Breast epithelium (tissue), 4 donors: ENCODE data around the gene MAML3. TPM values are rescaled to one million over a fixed set of nuclear protein-coding genes. Genes with fewer than 3 reads are reported as not detected.

Experiments used
- DNase-seq, 2 donors: peaks; one replicate each; pipeline ENCODE4 v3.0.0-alpha.2; 2019; ENCODE audit warnings: low spot score in 2 of 2
- H3K27ac ChIP-seq, 2 donors: fragments of 200-600 bp; sonication (generic) in 1 of 2; one replicate each; pipeline ENCODE4 v1.5.1; 2016 to 2019; ENCODE audit warnings: mild to moderate bottlenecking in 1 of 2
- H3K27me3 ChIP-seq, 2 donors: fragments of 200-600 bp; sonication (generic) in 1 of 2; one replicate each; pipeline versions ENCODE4 v1.5.1 to v1.6.0; 2017 to 2019; ENCODE audit warnings: control low read depth in 1 of 2, mild to moderate bottlenecking in 1 of 2
- H3K36me3 ChIP-seq: fragments of 200-600 bp; one replicate; pipeline ENCODE4 v1.5.1; 2019
- H3K4me1 ChIP-seq, 2 donors: fragments of 200-600 bp; sonication (generic); one replicate each; pipeline ENCODE4 v1.5.1; 2016 to 2019; ENCODE audit warnings: control low read depth in 1 of 2
- H3K4me3 ChIP-seq, 3 donors: fragments of 200-600 bp; sonication (generic); 1 replicate in 2 of 3; 2 replicates in 1 of 3; pipeline ENCODE4 v1.5.1; 2016 to 2019; ENCODE audit warnings: mild to moderate bottlenecking in 3 of 3, moderate library complexity in 2 of 3
- H3K9me3 ChIP-seq, 2 donors: fragments of 200-600 bp; sonication (generic) in 1 of 2; one replicate each; pipeline ENCODE4 v1.5.1; 2016 to 2019; ENCODE audit warnings: control low read depth in 1 of 2
- POLR2A ChIP-seq: fragments of 450-650 bp; IDR thresholded peaks from one replicate; pipeline ENCODE4 v1.6.1; 2016; ENCODE audit warnings: antibody characterized with exemption, mild to moderate bottlenecking, moderate library complexity
- POLR2AphosphoS5 ChIP-seq, 3 donors: sonication (generic); formaldehyde crosslinking; IDR thresholded peaks; one replicate each; pipeline ENCODE4 v1.6.1; 2017; ENCODE audit warnings: antibody characterized with exemption in 3 of 3
- intact Hi-C: fragments of 100-400 bp; cut with DNase I; formaldehyde crosslinking; loops from one replicate; pipeline ENCODE4 v1.15.1; 2023; ENCODE audit warnings: low total_unique reads
- total RNA-seq, 3 donors: library from RNA; depleted of rRNA; stranded (reverse); fragments of >200 nt; gene quantifications; one replicate each; pipeline ENCODE4 v1.1.0, GENCODE V29; 2016
- TF ChIP-seq, protein P1 (sequence below), 3 donors: fragments of 450-650 bp; IDR thresholded peaks; one replicate each; pipeline ENCODE4 v1.5.1; 2016 to 2017; ENCODE audit warnings: antibody characterized with exemption in 3 of 3, mild to moderate bottlenecking in 3 of 3, moderate library complexity in 3 of 3

Gene MAML3
- total RNA-seq, 3 donors from 2014 or later: 5.0 to 16.8 (median 11.1) TPM

DNA sequence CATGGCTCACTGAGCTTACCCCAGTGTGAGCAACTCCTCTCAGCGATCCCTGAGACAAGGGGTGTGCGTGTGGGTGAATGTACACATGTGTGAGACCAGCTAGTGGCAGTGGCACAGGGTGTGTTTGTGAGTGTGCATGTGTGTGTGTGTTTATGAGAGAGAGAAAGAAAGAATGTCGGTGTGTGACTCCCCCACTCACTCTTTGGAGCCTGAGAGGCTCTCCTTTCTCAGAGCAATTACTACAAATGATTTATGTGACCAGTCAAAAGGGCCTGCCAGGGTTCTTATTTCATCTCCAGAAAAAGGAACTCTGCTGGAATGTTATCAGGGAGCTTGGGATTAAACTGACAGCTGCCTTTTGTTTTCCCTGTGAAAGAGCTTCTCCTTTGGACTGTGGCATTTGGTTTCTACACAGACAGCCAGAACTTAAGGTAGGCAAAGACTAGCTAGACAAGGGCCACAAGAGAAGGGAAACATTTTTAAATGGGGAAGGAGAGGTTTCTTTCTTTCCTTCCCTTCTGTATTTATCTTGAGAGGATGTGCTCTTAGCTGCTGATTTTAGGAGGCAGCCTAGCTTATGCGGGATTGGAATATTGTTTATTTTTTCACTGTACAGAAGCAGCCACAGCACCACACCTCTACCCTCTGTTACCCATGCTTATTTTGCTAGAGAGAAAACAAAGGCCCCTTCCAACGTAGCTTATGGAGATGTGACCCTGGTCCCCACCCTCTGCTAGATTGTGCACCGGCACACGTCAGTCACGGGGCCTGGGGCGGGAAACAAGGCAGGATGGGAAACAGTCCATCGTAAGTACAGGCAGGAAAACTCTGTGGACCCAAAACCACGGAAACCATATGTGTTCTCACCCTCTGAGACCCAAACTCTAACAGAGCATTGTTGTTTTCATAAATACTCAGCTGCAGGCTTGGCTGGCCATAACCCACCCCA, 344.9 kb downstream of the MAML3 start:
- Histone ChIP-seq H3K36me3 (no peaks in the 10 kb centered on the region), H3K9me3 (peaks cover 0 to 9% of the 10 kb centered on the region in 2 donors), H3K4me3 (no peak overlapping the region), H3K4me1 (no peaks in the 10 kb centered on the region), H3K27me3 (no peaks in the 10 kb centered on the region), H3K27ac (peak overlapping the region in 1 of 2 donors; percentile 46)
- DNase-seq: no peak
- intact Hi-C loops: no loop called here
- TF ChIP-seq POLR2A: no peak
- TF ChIP-seq, protein P1, sequence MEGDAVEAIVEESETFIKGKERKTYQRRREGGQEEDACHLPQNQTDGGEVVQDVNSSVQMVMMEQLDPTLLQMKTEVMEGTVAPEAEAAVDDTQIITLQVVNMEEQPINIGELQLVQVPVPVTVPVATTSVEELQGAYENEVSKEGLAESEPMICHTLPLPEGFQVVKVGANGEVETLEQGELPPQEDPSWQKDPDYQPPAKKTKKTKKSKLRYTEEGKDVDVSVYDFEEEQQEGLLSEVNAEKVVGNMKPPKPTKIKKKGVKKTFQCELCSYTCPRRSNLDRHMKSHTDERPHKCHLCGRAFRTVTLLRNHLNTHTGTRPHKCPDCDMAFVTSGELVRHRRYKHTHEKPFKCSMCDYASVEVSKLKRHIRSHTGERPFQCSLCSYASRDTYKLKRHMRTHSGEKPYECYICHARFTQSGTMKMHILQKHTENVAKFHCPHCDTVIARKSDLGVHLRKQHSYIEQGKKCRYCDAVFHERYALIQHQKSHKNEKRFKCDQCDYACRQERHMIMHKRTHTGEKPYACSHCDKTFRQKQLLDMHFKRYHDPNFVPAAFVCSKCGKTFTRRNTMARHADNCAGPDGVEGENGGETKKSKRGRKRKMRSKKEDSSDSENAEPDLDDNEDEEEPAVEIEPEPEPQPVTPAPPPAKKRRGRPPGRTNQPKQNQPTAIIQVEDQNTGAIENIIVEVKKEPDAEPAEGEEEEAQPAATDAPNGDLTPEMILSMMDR (IDR thresholded peaks at IDR 0.05): no peak
- no peak for TF ChIP-seq POLR2AphosphoS5 (IDR thresholded peaks at IDR 0.05)

GRCh38 chr4:139808381-139808807, 345.6 kb downstream of the MAML3 start:
- H3K27me3 ChIP-seq: no peaks in the 10 kb centered on the region
- TF ChIP-seq, protein P1 (IDR thresholded peaks at IDR 0.05): no peak
- TF ChIP-seq POLR2AphosphoS5 (IDR thresholded peaks at IDR 0.05) (no peak), POLR2A (no peak)
- H3K27ac ChIP-seq: peak overlapping the region in 1 of 2 donors; percentile 46
- DNase-seq: no peak
- no peak overlapping the region for H3K4me3 ChIP-seq
- H3K9me3 ChIP-seq: peaks cover 0 to 9% of the 10 kb centered on the region in 2 donors
- no peaks in the 10 kb centered on the region for H3K36me3 ChIP-seq
- no peaks in the 10 kb centered on the region for H3K4me1 ChIP-seq
- intact Hi-C loops: no loop called here

GRCh38 chr4:139807483-139807882, 346.5 kb downstream of the MAML3 start:
- Histone ChIP-seq H3K36me3 (no peaks in the 10 kb centered on the region), H3K4me3 (no peak overlapping the region), H3K27me3 (no peaks in the 10 kb centered on the region), H3K27ac (no peak overlapping the region), H3K9me3 (peaks cover 0 to 9% of the 10 kb centered on the region in 2 donors), H3K4me1 (no peaks in the 10 kb centered on the region)
- intact Hi-C loops: no loop called here
- DNase-seq: no peak
- TF ChIP-seq POLR2AphosphoS5 (IDR thresholded peaks at IDR 0.05) (no peak), POLR2A (no peak)
- TF ChIP-seq, protein P1 (IDR thresholded peaks at IDR 0.05): no peak

- H3K27ac ChIP-seq: no peak overlapping the region
- peaks cover 0 to 9% of the 10 kb centered on the region in 2 donors for H3K9me3 ChIP-seq
- no peaks in the 10 kb centered on the region for H3K36me3 ChIP-seq
- DNase-seq: no peak
- H3K27me3 ChIP-seq: no peaks in the 10 kb centered on the region
- H3K4me3 ChIP-seq: no peak overlapping the region
- TF ChIP-seq, protein P1 (IDR thresholded peaks at IDR 0.05): no peak
- TF ChIP-seq POLR2A (no peak), POLR2AphosphoS5 (IDR thresholded peaks at IDR 0.05) (no peak)
- H3K4me1 ChIP-seq: no peaks in the 10 kb centered on the region
- intact Hi-C loops: no loop called here
Measured at GRCh38 chr4:139806929-139807328, 347.1 kb downstream of the MAML3 start.

DNA sequence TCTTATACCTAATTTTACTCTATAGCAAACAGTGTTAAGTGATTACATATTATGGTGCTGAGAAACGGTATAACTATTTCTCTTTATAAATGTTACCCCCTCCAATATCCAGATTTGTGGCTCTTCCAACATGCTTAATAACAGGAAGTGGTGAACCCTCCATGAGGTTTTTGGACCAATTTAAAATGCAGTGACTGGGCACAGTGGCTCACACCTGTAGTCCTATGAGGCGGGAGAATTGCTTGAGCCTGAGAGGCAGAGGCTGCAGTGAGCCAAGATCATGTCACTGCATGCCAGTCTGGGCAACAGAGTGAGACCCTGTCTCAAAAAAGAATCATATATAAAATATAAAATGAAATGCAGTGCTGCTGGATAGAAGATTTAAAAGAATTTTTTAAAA, 351.1 kb downstream of the MAML3 start:
- H3K4me3 ChIP-seq: no peak overlapping the region
- no peaks in the 10 kb centered on the region for H3K9me3 ChIP-seq
- no peak for DNase-seq
- no peaks in the 10 kb centered on the region for H3K27me3 ChIP-seq
- H3K4me1 ChIP-seq: no peaks in the 10 kb centered on the region
- H3K36me3 ChIP-seq: no peaks in the 10 kb centered on the region
- no peak for TF ChIP-seq POLR2AphosphoS5 (IDR thresholded peaks at IDR 0.05)
- TF ChIP-seq POLR2A: no peak
- TF ChIP-seq, protein P1 (IDR thresholded peaks at IDR 0.05): no peak
- intact Hi-C loops: no loop called here
- no peak overlapping the region for H3K27ac ChIP-seq
